HEK293T (cell line): ENCODE results near the gene CLRN3.

Experiments used
- CTCF ChIA-PET: fragments of 350-600 bp; formaldehyde crosslinking; extraction: SDS; loops from one replicate; lab custom pipeline; 2021; ENCODE audit warnings: antibody characterized with exemption, inconsistent platforms; lab: Yijun Ruan, JAX
- POLR2A ChIA-PET: fragments of 350-600 bp; formaldehyde crosslinking; extraction: SDS; loops from one replicate; lab custom pipeline; 2020; ENCODE audit warnings: antibody characterized with exemption, inconsistent platforms; lab: Yijun Ruan, JAX
- DNase-seq: peaks from one replicate; pipeline ENCODE4 v3.0.0; 2012; ENCODE audit warnings: mixed read lengths; ENCODE audit errors: extremely low spot score
- ARNT ChIP-seq: fragments of 450-650 bp; IDR thresholded peaks from 2 replicates; pipeline ENCODE4 v1.6.1; 2017; ENCODE audit warnings: mild to moderate bottlenecking
- BHLHE40 ChIP-seq: fragments of 450-650 bp; IDR thresholded peaks from 2 replicates; pipeline ENCODE4 v1.6.1; 2016; ENCODE audit warnings: mild to moderate bottlenecking, moderate library complexity, borderline replicate concordance
- CTBP1 ChIP-seq: fragments of 450-650 bp; IDR thresholded peaks from 2 replicates; pipeline ENCODE4 v1.6.1; 2016; ENCODE audit warnings: borderline replicate concordance
- ELF4 ChIP-seq: fragments of 450-650 bp; IDR thresholded peaks from 2 replicates; pipeline ENCODE4 v1.6.1; 2017; ENCODE audit warnings: antibody characterized with exemption
- FOXA1 ChIP-seq: fragments of 450-650 bp; IDR thresholded peaks from 2 replicates; pipeline ENCODE4 v1.6.1; 2016; ENCODE audit warnings: mild to moderate bottlenecking
- FOXK2 ChIP-seq: fragments of 450-650 bp; IDR thresholded peaks from 2 replicates; pipeline ENCODE4 v1.6.1; 2016; ENCODE audit warnings: mild to moderate bottlenecking
- FOXM1 ChIP-seq: fragments of 450-650 bp; IDR thresholded peaks from 2 replicates; pipeline ENCODE4 v1.6.1; 2017; ENCODE audit warnings: mild to moderate bottlenecking, borderline replicate concordance
- HDGF ChIP-seq: fragments of 450-650 bp; IDR thresholded peaks from 2 replicates; pipeline ENCODE4 v1.6.1; 2017; ENCODE audit warnings: antibody characterized with exemption, borderline replicate concordance
- L3MBTL2 ChIP-seq: fragments of 450-650 bp; conservative IDR thresholded peaks from 2 replicates; pipeline ENCODE4 v1.6.1; 2016; ENCODE audit warnings: mild to moderate bottlenecking
- LEF1 ChIP-seq: fragments of 450-650 bp; IDR thresholded peaks from 2 replicates; pipeline ENCODE4 v1.6.1; 2017; ENCODE audit warnings: mild to moderate bottlenecking, borderline replicate concordance
- NFRKB ChIP-seq: fragments of 450-650 bp; IDR thresholded peaks from 2 replicates; pipeline ENCODE4 v1.6.1; 2016; ENCODE audit warnings: mild to moderate bottlenecking, moderate library complexity
- PKNOX1 ChIP-seq: fragments of 450-650 bp; IDR thresholded peaks from 2 replicates; pipeline ENCODE4 v1.6.1; 2016
- SP1 ChIP-seq: fragments of 450-650 bp; IDR thresholded peaks from 2 replicates; pipeline ENCODE4 v1.6.1; 2017
- SUZ12 ChIP-seq: fragments of 450-650 bp; IDR thresholded peaks from 2 replicates; pipeline ENCODE4 v1.6.1; 2016; ENCODE audit warnings: mild to moderate bottlenecking
- TARDBP ChIP-seq: fragments of 450-650 bp; IDR thresholded peaks from 2 replicates; pipeline ENCODE4 v1.6.1; 2016
- ZNF384 ChIP-seq: fragments of 450-650 bp; IDR thresholded peaks from 2 replicates; pipeline ENCODE4 v1.6.1; 2016

CLRN3 gene

GRCh38 chr10:127872871-127873600, 19.7 kb downstream of the CLRN3 start:
- TF ChIP-seq FOXA1: no peak
- TF ChIP-seq HDGF: no peak
- no peak for TF ChIP-seq PKNOX1
- TF ChIP-seq L3MBTL2: no peak
- TF ChIP-seq NFRKB: no peak
- ChIA-PET CTCF (no interaction called here), POLR2A (no interaction called here)
- no peak for DNase-seq

- no peak for TF ChIP-seq ELF4
- no peak for TF ChIP-seq ARNT
- no peak for TF ChIP-seq HDGF
- TF ChIP-seq SUZ12: no peak
- no peak for TF ChIP-seq CTBP1
- TF ChIP-seq FOXA1: no peak
- TF ChIP-seq L3MBTL2: no peak
- TF ChIP-seq PKNOX1: no peak
- no peak for TF ChIP-seq SP1
- no peak for TF ChIP-seq NFRKB
- TF ChIP-seq FOXK2: no peak
- no peak for TF ChIP-seq LEF1
- no peak for TF ChIP-seq FOXM1
- TF ChIP-seq ZNF384: no peak
- no peak for TF ChIP-seq BHLHE40
- ChIA-PET CTCF (no interaction called here), POLR2A (no interaction called here)
- DNase-seq: no peak
Measured at GRCh38 chr10:127872011-127872761, 20.6 kb downstream of the CLRN3 start.

GRCh38 chr10:127871631-127872010, 21.1 kb downstream of the CLRN3 start:
- TF ChIP-seq NFRKB: no peak
- TF ChIP-seq LEF1: no peak
- no peak for TF ChIP-seq ZNF384
- no peak for TF ChIP-seq L3MBTL2
- TF ChIP-seq CTBP1: no peak
- ChIA-PET CTCF (no interaction called here), POLR2A (no interaction called here)
- DNase-seq: no peak

DNA sequence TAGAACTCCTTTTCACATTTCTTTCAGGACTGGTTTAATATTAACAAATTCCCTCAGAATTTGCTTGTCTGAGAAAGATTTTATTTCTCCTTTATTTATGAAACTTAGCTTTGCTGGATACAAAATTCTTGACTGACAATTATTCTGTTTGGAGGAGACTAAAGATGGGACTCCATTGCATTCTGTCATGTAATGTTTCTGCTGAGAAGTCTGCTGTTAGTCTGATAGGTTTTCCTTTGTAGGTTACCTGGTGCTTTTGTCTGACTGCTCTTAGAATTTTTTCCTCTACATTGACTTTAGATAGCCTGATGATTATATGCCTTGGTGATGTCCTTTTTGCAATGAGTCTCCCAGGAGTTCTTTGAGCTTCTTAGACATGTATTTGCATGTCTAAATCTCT, 23.4 kb downstream of the CLRN3 start:
- no peak for TF ChIP-seq ARNT
- no peak for TF ChIP-seq SUZ12
- TF ChIP-seq LEF1: no peak
- no peak for TF ChIP-seq NFRKB
- TF ChIP-seq L3MBTL2: no peak
- TF ChIP-seq PKNOX1: no peak
- TF ChIP-seq FOXA1: no peak
- TF ChIP-seq FOXK2: no peak
- no peak for TF ChIP-seq FOXM1
- TF ChIP-seq ZNF384: no peak
- TF ChIP-seq HDGF: no peak
- no peak for TF ChIP-seq CTBP1
- TF ChIP-seq ELF4: no peak
- no peak for TF ChIP-seq BHLHE40
- TF ChIP-seq TARDBP: no peak
- TF ChIP-seq SP1: no peak
- ChIA-PET CTCF (no interaction called here), POLR2A (no interaction called here)
- no peak for DNase-seq

DNA sequence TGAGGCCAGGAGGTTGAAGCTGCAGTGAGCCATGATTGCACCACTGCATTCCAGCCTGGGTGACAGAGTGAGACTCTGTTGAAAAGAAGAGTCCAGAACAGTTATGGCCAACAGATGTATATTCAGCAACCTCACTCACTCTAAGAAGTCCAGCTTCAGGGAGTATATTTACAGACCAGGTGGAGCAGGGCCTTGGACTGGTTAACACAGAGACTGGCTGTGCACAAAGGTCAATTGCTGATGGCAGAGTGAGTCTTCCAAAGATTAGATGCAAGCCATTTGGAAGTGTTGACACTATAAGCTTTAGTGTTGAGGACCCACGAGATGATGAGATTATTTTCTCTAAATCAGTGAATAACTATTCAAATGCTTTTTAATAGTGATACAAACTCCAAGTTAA, 24.9 kb downstream of the CLRN3 start:
- CTCF ChIA-PET: no interaction called here
- TF ChIP-seq BHLHE40: no peak
- TF ChIP-seq TARDBP: no peak
- TF ChIP-seq ARNT: no peak
- no peak for TF ChIP-seq SP1
- no peak for TF ChIP-seq LEF1
- TF ChIP-seq L3MBTL2: no peak
- TF ChIP-seq NFRKB: no peak
- TF ChIP-seq FOXM1: no peak
- no peak for TF ChIP-seq ELF4
- no peak for TF ChIP-seq ZNF384
- TF ChIP-seq FOXK2: no peak
- TF ChIP-seq PKNOX1: no peak
- no peak for TF ChIP-seq CTBP1
- TF ChIP-seq HDGF: no peak
- TF ChIP-seq SUZ12: no peak
- no peak for TF ChIP-seq FOXA1
- POLR2A ChIA-PET: no interaction called here
- no peak for DNase-seq
